Activated naive CD4-positive, alpha-beta T cell treated with anti-CD3 and anti-CD28 coated beads for 36 hours (primary cell): ENCODE data around the gene RDH14. TPM values are rescaled to one million over a fixed set of nuclear protein-coding genes. Genes with fewer than 3 reads are reported as not detected.

Experiments used
- CTCF ChIA-PET: fragments of 350-600 bp; sonication (Branson Sonifier 250); formaldehyde crosslinking; loops from one replicate; lab custom pipeline; 2021; ENCODE audit warnings: antibody characterized with exemption; lab: Charles Lee
- DNase-seq: peaks from one replicate; pipeline ENCODE4 v3.0.0-alpha.2; 2020
- H3K27ac Mint-ChIP-seq: one replicate; pipeline ENCODE4 v1.8.0; 2021; ENCODE audit warnings: mild to moderate bottlenecking, mixed read lengths
- H3K27me3 Mint-ChIP-seq: one replicate; pipeline ENCODE4 v1.8.0; 2021; ENCODE audit warnings: low read depth, mixed read lengths
- H3K36me3 Mint-ChIP-seq: one replicate; pipeline ENCODE4 v1.8.0; 2021; ENCODE audit warnings: low read depth, mixed read lengths
- H3K4me1 Mint-ChIP-seq: one replicate; pipeline ENCODE4 v1.8.0; 2021; ENCODE audit warnings: low read depth, mixed read lengths
- H3K4me3 Mint-ChIP-seq: one replicate; pipeline ENCODE4 v1.8.0; 2021; ENCODE audit warnings: mild to moderate bottlenecking, moderate library complexity, mixed read lengths
- H3K9me3 Mint-ChIP-seq: one replicate; pipeline ENCODE4 v1.8.0; 2021; ENCODE audit warnings: mixed read lengths
- intact Hi-C: fragments of 100-400 bp; cut with micrococcal nuclease; formaldehyde crosslinking; loops from one replicate; pipeline ENCODE4 v1.15.1; 2023
- total RNA-seq, 2 experiments: library from RNA; stranded (reverse); gene quantifications; one replicate each; pipeline ENCODE4 v1.2.3, GENCODE V29; 2021

The RDH14 gene
- total RNA-seq, 2 experiments from 2014 or later, result 11.4 to 11.6 TPM

- H3K9me3 Mint-ChIP-seq, result no peaks in the 10 kb centered on the region
- intact Hi-C loops, result no loop called here
- DNase-seq, result no peak
- H3K27ac Mint-ChIP-seq, result no peak overlapping the region
- H3K4me3 Mint-ChIP-seq, result no peak overlapping the region
- H3K4me1 Mint-ChIP-seq, result no peaks in the 10 kb centered on the region
- CTCF ChIA-PET, result no interaction called here
- peaks cover 4% of the 10 kb centered on the region for H3K27me3 Mint-ChIP-seq
- H3K36me3 Mint-ChIP-seq, result no peaks in the 10 kb centered on the region
Measured at GRCh38 chr2:18531194-18531593, 29.3 kb downstream of the RDH14 start.

GRCh38 chr2:18527822-18528221 is 32.6 kb downstream of the RDH14 start:
- DNase-seq, result no peak
- no peaks in the 10 kb centered on the region for H3K9me3 Mint-ChIP-seq
- CTCF ChIA-PET, result no interaction called here
- H3K4me3 Mint-ChIP-seq, result no peak overlapping the region
- intact Hi-C loops, result no loop called here
- H3K36me3 Mint-ChIP-seq, result no peaks in the 10 kb centered on the region
- H3K4me1 Mint-ChIP-seq, result no peaks in the 10 kb centered on the region
- H3K27ac Mint-ChIP-seq, result no peak overlapping the region
- H3K27me3 Mint-ChIP-seq, result no peaks in the 10 kb centered on the region

GRCh38 chr2:18527326-18527725 is 33.1 kb downstream of the RDH14 start:
- H3K27ac Mint-ChIP-seq, result no peak overlapping the region
- CTCF ChIA-PET, result interaction anchor here (0.9 kb wide), 1 partner anchor 216 kb away, joined by 3 read pairs; no protein-coding TSS in a partner anchor
- H3K4me1 Mint-ChIP-seq, result no peaks in the 10 kb centered on the region
- no peak overlapping the region for H3K4me3 Mint-ChIP-seq
- H3K9me3 Mint-ChIP-seq, result no peaks in the 10 kb centered on the region
- no peak for DNase-seq
- intact Hi-C loops, result no loop called here
- no peaks in the 10 kb centered on the region for H3K36me3 Mint-ChIP-seq
- H3K27me3 Mint-ChIP-seq, result no peaks in the 10 kb centered on the region

GRCh38 chr2:18526429-18526828 is 34.0 kb downstream of the RDH14 start:
- no peak overlapping the region for H3K4me3 Mint-ChIP-seq
- intact Hi-C loops, result no loop called here
- H3K36me3 Mint-ChIP-seq, result no peaks in the 10 kb centered on the region
- no peaks in the 10 kb centered on the region for H3K9me3 Mint-ChIP-seq
- H3K27me3 Mint-ChIP-seq, result no peaks in the 10 kb centered on the region
- no peak for DNase-seq
- CTCF ChIA-PET, result interaction anchor here (0.9 kb wide), 1 partner anchor 217 kb away, joined by 3 read pairs; no protein-coding TSS in a partner anchor
- H3K4me1 Mint-ChIP-seq, result no peaks in the 10 kb centered on the region
- H3K27ac Mint-ChIP-seq, result no peak overlapping the region

- Mint-ChIP-seq H3K27ac (no peak overlapping the region), H3K27me3 (no peaks in the 10 kb centered on the region), H3K9me3 (no peaks in the 10 kb centered on the region)
Measured at GRCh38 chr2:18525852-18526251, 34.6 kb downstream of the RDH14 start.

GRCh38 chr2:18525236-18525635 is 35.2 kb downstream of the RDH14 start:
- H3K4me1 Mint-ChIP-seq, result no peaks in the 10 kb centered on the region
- H3K27ac Mint-ChIP-seq, result no peak overlapping the region
- H3K27me3 Mint-ChIP-seq, result no peaks in the 10 kb centered on the region
- no peak overlapping the region for H3K4me3 Mint-ChIP-seq
- CTCF ChIA-PET, result no interaction called here
- DNase-seq, result no peak
- intact Hi-C loops, result no loop called here
- no peaks in the 10 kb centered on the region for H3K36me3 Mint-ChIP-seq
- no peaks in the 10 kb centered on the region for H3K9me3 Mint-ChIP-seq

More at GRCh38 chr2:18525852-18526251, 34.6 kb downstream of the RDH14 start:
- no peaks in the 10 kb centered on the region for H3K36me3 Mint-ChIP-seq
- intact Hi-C loops, result no loop called here
- H3K4me1 Mint-ChIP-seq, result no peaks in the 10 kb centered on the region
- DNase-seq, result no peak
- CTCF ChIA-PET, result no interaction called here
- H3K4me3 Mint-ChIP-seq, result no peak overlapping the region

GRCh38 chr2:18522484-18523146 is 37.8 kb downstream of the RDH14 start:
- Mint-ChIP-seq H3K27ac (no peak overlapping the region), H3K9me3 (no peaks in the 10 kb centered on the region), H3K36me3 (no peaks in the 10 kb centered on the region), H3K27me3 (peaks cover 13% of the 10 kb centered on the region), H3K4me3 (no peak overlapping the region), H3K4me1 (no peaks in the 10 kb centered on the region)
- intact Hi-C loops, result no loop called here
- CTCF ChIA-PET, result interaction anchor here (0.7 to 3.4 kb wide), 3 partner anchors 12 to 1342 kb away, joined by 3 to 19 read pairs (median 13); no protein-coding TSS in a partner anchor
- DNase-seq, result no peak

GRCh38 chr2:18520451-18521425 is 39.7 kb downstream of the RDH14 start:
- H3K27me3 Mint-ChIP-seq, result peaks cover 18% of the 10 kb centered on the region
- no peaks in the 10 kb centered on the region for H3K36me3 Mint-ChIP-seq
- peak; percentile 81 for DNase-seq
- CTCF ChIA-PET, result interaction anchor here (0.5 to 3.4 kb wide), 20 partner anchors 9 to 1344 kb away, joined by 3 to 19 read pairs (median 4); no protein-coding TSS in a partner anchor
- intact Hi-C loops, result loop anchor here (1.0 to 2.0 kb wide), 6 partner anchors 39 to 1343 kb away; no protein-coding TSS in a partner anchor
- H3K4me3 Mint-ChIP-seq, result no peak overlapping the region
- H3K4me1 Mint-ChIP-seq, result no peaks in the 10 kb centered on the region
- H3K27ac Mint-ChIP-seq, result no peak overlapping the region
- no peaks in the 10 kb centered on the region for H3K9me3 Mint-ChIP-seq

GRCh38 chr2:18519914-18520450 is 40.5 kb downstream of the RDH14 start:
- Mint-ChIP-seq H3K9me3 (no peaks in the 10 kb centered on the region), H3K27ac (no peak overlapping the region), H3K4me1 (no peaks in the 10 kb centered on the region), H3K4me3 (no peak overlapping the region), H3K36me3 (no peaks in the 10 kb centered on the region), H3K27me3 (peaks cover 18% of the 10 kb centered on the region)
- no peak for DNase-seq
- intact Hi-C loops, result loop anchor here (1.0 to 2.0 kb wide), 6 partner anchors 39 to 1343 kb away; no protein-coding TSS in a partner anchor
- CTCF ChIA-PET, result interaction anchor here (0.5 to 3.4 kb wide), 16 partner anchors 9 to 1345 kb away, joined by 3 to 19 read pairs (median 4); no protein-coding TSS in a partner anchor

- no peak overlapping the region for H3K4me3 Mint-ChIP-seq
- peaks cover 22% of the 10 kb centered on the region for H3K27me3 Mint-ChIP-seq
- H3K9me3 Mint-ChIP-seq, result no peaks in the 10 kb centered on the region
- intact Hi-C loops, result no loop called here
- H3K36me3 Mint-ChIP-seq, result no peaks in the 10 kb centered on the region
- no peaks in the 10 kb centered on the region for H3K4me1 Mint-ChIP-seq
- no peak for DNase-seq
- H3K27ac Mint-ChIP-seq, result no peak overlapping the region
- CTCF ChIA-PET, result interaction anchor here (0.6 to 2.9 kb wide), 5 partner anchors 12 to 235 kb away, joined by 3 to 10 read pairs (median 4); no protein-coding TSS in a partner anchor
Measured at GRCh38 chr2:18518116-18519111, 42.0 kb downstream of the RDH14 start.

GRCh38 chr2:18517386-18517785 is 43.1 kb downstream of the RDH14 start:
- peaks cover 22% of the 10 kb centered on the region for H3K27me3 Mint-ChIP-seq
- CTCF ChIA-PET, result interaction anchor here (1.3 to 1.6 kb wide), 2 partner anchors 11 to 233 kb away, joined by 3 to 4 read pairs; no protein-coding TSS in a partner anchor
- no peak for DNase-seq

More at GRCh38 chr2:18517386-18517785, 43.1 kb downstream of the RDH14 start:
- no peaks in the 10 kb centered on the region for H3K9me3 Mint-ChIP-seq
- H3K4me3 Mint-ChIP-seq, result no peak overlapping the region
- H3K36me3 Mint-ChIP-seq, result no peaks in the 10 kb centered on the region
- intact Hi-C loops, result no loop called here
- no peaks in the 10 kb centered on the region for H3K4me1 Mint-ChIP-seq
- H3K27ac Mint-ChIP-seq, result no peak overlapping the region
